Left cardiac atrium (tissue), 4 donors: ENCODE measurements around the gene PLD4. TPM values are rescaled to one million over a fixed set of nuclear protein-coding genes. Genes with fewer than 3 reads are reported as not detected.
"Not testable (repeated sequence)": the region's sequence is repeated elsewhere in the genome, so short reads cannot be mapped to it uniquely, and the experiment has no call there.

Experiments
- ATAC-seq, 2 donors: fragments of 200-7000 bp; cut with Tn5 transposase; one replicate each; pipeline ENCODE4 v1.9.1; 2020; ENCODE audit warnings: mild to moderate bottlenecking in 2 of 2, moderate library complexity in 2 of 2
- DNase-seq: peaks from one replicate; pipeline ENCODE4 v3.0.0-alpha.2; 2020
- intact Hi-C, 2 donors: fragments of 100-400 bp; cut with DNase I; formaldehyde crosslinking; loops; one replicate each; pipeline versions ENCODE4 v1.14.1 to v1.15.1; 2022 to 2023
- total RNA-seq, 2 donors: library from RNA; stranded (reverse); fragmentation: NEBNext Ultra II Directional; extraction: Animal tissue kit (Norgen Biotek cat#: 25700); gene quantifications; one replicate each; pipeline ENCODE4 v1.2.1, GENCODE V29; 2021
- donor health status: DM: no; HTN: yes; CAD: no.
- donor health status: DM: no; HTN: yes; CAD: no; lungs with severe emphysema.
- donor health status: DM: yes; HTN: yes; CAD: no.
- donor health status: Dilated cardiomyopathy.

The PLD4 gene
- total RNA-seq, 2 donors from 2014 or later = 0.13 to 0.24 TPM

DNA sequence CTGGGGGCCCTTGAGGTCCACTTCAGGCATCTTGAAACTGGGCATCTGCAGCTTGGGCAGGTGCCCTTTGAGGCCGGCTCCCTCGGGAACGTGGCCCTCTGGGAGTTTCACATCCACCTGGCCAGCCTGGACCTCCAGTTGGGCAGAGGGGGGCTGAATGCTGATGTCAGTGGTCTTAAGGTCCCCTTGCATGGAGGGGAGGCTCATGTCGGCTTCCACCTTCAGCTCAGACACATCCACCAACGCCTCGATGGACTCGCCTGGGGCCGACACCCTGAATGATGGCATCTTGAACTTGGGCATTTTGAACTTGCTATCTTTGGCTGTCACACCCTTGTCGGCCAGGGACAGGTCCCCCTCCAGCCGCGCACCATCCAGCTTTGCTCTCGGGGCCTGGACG, 22.5 kb downstream of the PLD4 start:
- intact Hi-C loops, ATAC-seq: not testable (repeated sequence)
- DNase-seq = peak; percentile 10

- DNase-seq = peak; percentile 13
- ATAC-seq, intact Hi-C loops: not testable (repeated sequence)
Observed at GRCh38 chr14:104947881-104948735, 23.4 kb downstream of the PLD4 start.

- intact Hi-C loops = no loop called here
- no peak for DNase-seq
Observed at GRCh38 chr14:104948736-104949031, 24.0 kb downstream of the PLD4 start.

GRCh38 chr14:104949406-104949955, 24.8 kb downstream of the PLD4 start:
- intact Hi-C loops, ATAC-seq: not testable (repeated sequence)
- peak; percentile 13 for DNase-seq

More at GRCh38 chr14:104948736-104949031, 24.0 kb downstream of the PLD4 start:
- ATAC-seq = no peak

- DNase-seq (peak; percentile 11), ATAC-seq (no peak)
- intact Hi-C loops = no loop called here
Observed at GRCh38 chr14:104950021-104950420, 25.3 kb downstream of the PLD4 start.

DNA sequence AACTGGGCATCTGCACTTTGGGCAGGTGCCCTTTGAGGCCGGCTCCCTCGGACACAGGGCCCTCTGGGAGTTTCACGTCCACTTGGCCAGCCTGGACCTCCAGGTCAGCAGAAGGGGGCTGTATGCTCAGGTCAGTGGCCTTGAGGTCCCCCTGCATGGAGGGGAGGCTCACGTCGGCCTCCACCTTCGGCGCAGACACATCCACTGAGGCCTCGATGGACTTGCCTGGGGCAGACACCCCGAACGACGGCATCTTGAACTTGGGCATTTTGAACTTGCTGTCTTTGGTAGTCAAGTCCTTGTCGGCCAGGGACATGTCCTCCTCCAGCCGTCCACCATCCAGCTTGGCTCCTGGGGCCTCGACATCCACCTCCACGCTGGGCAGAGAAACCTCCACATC, 26.0 kb downstream of the PLD4 start:
- intact Hi-C loops, ATAC-seq: not testable (repeated sequence)
- DNase-seq = peak; percentile 9

DNA sequence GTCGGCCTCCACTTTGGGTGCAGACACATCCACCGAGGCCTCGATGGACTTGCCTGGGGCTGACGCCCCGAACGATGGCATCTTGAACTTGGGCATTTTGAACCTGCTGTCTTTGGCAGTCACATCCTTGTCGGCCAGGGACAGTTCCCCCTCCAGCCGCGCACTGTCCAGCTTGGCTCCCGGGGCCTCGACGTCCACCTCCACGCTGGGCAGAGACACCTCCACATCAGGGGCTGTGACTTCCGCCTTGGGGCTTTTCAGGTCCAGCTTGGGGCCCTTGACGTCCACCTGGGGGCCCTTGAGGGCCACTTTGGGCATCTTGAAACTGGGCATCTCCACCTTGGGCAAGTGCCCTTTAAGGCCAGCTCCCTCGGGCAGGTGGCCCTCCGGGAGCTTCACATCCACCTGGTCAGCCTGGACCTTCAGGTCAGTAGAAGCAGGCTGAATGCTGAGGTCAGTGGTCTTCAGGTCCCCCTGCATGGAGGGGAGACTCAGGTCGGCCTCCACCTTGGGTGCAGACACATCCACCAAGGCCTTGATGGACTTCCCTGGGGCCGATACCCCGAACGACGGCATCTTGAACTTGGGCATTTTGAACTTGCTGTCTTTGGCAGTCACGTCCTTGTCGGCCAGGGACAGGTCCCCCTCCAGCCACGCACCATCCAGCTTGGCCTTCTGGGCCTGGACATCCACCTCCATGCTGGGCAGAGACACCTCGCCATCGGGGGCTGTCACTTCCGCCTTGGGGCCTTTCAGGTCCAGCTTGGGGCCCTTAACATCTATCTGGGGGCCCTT, 27.4 kb downstream of the PLD4 start:
- intact Hi-C loops, ATAC-seq: not testable (repeated sequence)
- peak; percentile 5 for DNase-seq

GRCh38 chr14:104953097-104953496, 28.4 kb downstream of the PLD4 start:
- peak; percentile 13 for DNase-seq
- ATAC-seq = no peak
- intact Hi-C loops = no loop called here

DNA sequence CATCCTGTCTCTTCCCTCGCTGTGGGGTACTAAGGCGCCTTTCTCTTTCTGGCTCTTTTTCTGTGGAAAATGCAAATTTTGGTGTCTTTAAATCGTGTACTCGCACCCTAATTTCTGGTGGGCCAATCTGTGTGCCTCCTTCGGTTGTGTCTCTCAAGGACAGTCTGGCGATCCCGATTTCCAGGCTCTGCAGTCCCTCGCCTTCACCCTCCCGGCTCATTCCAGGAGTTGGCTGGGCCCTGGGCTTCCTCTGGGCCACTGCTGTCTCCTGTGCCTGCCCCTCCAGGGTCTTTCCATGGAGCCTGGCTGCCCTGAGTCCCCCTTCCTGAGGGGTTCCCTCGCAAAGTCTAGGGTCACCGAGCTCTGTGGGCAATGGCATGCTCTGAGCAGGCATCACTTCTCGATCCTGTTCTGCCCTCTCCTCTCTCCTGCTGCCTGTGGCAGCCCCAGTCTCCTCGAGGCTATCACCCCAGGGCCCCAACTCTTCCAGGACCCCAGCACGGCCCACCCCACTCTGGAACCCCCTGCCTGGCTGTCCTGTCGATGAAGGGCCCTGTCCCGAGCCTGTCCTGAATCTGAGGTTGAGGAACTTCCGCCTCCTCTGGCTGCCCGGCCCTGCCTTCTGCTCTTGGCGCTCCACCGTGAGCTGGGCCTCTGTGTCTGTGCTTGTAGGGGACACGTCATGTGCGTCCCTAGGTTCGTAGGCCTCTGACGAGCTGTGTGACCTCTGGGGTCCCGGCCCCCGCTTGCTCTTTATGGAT, 29.4 kb downstream of the PLD4 start:
- no peak for ATAC-seq
- intact Hi-C loops = no loop called here
- peak; percentile 19 for DNase-seq

DNA sequence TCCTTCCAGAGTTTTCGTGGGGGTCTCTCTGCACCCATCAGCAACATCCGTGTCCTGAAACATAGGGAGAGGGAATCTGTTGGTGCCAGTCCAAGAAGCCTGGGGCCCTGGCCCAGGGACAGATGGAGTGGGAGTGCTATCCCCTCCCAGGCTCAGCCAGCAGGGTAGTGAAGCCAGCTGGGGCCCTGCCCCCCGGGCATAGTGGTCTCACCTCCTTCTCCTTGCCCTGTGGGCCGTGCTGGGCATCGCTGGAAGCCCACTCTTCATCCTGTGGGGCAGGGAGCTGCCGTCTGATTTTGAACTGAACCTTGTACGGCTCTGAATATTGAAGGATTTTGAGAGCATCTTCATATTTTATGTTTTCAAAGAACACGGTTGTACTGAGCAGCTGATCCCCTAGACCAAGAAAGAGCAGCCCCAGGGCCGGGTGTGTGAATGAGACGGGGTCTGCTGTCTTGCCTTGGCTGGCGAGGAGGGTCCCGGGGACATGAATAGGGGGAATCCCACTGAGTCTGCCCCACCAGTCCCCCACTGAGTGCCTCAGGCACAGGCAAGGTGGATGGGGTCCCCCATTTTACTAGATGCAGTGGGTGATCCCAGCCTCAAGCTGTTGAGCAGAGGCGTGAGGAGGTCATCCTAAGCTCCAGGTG, 30.2 kb downstream of the PLD4 start:
- DNase-seq (peak; percentile 13), ATAC-seq (no peak)
- intact Hi-C loops = no loop called here

- ATAC-seq (no peak), DNase-seq (peak; percentile 9)
- intact Hi-C loops = no loop called here
Observed at GRCh38 chr14:104955396-104955770, 30.7 kb downstream of the PLD4 start.

GRCh38 chr14:104956290-104956890, 31.7 kb downstream of the PLD4 start:
- intact Hi-C loops = no loop called here
- no peak for ATAC-seq
- peak; percentile 22 for DNase-seq

DNA sequence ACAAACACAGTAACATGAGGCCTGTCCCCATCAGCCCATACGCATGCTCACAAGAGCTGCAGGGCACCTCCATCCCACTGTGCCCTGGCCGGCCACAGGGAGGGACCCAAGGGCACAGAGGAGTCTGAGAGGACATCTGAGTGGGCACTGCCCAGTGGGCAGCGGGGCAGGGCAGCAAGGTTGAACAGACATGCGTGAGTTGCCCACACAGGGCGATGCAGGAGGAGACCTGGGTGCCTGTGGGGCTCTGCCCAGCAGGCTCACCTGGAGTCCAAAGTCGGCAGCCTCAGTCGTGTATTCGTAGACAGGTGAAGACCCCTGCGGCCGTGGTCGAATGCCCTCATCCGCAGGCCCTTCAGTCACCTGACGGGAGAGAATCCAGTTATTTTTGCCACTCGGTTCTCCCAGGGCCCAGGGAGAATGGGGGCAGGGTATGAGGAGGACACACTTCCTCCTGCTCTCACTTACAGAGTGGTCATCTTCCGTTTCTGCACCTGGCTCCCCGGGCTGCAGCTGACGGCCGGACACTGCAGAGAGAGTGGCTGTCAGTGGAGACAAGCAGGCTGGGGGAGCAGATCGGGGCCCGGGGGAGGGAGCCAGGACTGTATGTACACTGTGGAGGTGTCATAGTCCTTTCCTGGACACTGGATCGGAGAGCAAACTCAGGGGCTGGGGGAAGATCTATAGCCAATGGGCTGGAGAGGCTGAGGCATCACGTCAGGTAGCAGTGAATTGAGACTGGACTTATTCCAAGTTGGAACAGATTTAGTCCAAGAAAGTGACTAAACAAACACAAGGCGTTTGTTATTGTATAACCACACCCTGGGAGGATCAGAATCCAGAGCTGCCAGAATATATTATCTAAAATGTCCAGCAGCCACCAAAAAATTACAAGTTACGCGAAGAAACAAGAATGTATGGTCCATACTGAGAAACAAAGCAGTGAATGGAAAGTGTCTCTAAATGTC, 32.8 kb downstream of the PLD4 start:
- intact Hi-C loops = no loop called here

DNA sequence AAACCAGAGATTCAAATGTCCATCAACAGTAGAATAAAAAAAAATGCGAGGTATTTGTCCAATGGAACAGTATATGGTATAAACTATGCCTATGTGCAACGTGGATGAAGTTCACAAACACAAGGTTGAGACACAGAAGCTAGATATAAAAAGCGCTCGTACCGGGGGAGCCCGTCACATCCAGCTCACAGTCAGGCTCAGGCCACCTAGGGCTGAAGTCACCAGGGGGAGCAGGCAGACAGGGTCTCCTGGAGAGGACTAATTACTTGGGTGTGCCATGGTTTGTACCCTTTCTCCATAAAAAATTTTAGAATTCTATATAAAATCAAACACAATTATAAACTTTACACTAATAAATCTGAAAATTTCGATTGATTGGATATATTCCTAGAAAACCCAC, 39.9 kb downstream of the PLD4 start:
- ATAC-seq (no peak), DNase-seq (peak; percentile 15)
- intact Hi-C loops = no loop called here

More for the DNA sequence above, 32.8 kb downstream of the PLD4 start:
- ATAC-seq (peak in 1 of 2 donors; percentile 21), DNase-seq (peak; percentile 15)

- intact Hi-C loops = no loop called here
- no peak for DNase-seq
- ATAC-seq = no peak
Observed at GRCh38 chr14:104965561-104966231, 41.0 kb downstream of the PLD4 start.

DNA sequence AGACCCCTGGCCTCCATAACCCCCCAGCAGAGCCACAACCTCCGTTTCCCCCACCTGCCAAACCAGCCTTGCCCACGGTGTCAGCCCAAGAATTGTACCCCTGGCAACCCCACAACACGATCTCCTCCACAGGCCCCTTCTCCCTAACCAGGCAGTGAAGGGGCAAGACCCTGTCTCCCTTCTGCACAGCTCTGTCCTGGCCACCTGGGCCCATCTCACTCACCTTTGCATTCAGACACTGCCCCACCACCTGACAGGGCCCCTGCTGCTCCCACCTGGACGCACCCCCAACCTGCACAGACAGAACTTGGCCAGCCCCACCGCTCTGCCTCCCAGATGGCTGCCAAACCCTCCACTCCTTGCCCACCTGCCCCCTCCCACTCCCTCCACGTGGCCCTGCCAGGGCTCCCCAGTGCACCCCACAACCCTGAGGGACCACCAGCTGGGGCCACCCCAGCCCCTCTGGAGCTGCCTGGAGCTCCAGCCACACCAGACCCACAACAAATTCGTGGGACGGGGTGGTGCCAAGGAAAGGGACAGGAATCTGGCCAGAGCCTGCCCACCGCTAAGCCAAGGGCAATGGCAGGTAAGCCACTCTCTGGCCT, 41.7 kb downstream of the PLD4 start:
- no peak for ATAC-seq
- intact Hi-C loops = no loop called here

More for the DNA sequence above, 41.7 kb downstream of the PLD4 start:
- peak; percentile 22 for DNase-seq
